Cerebellar nuclear complex (tissue), 1 donor: Measurements from ENCODE around the gene SUMF1.
"Not testable (repeated sequence)": the region's sequence is repeated elsewhere in the genome, so short reads cannot be mapped to it uniquely, and the experiment has no call there.

ENCODE experiments used
- DNase-seq, 2 experiments: peaks; one replicate each; lab custom pipeline; 2025; lab: John Stamatoyannopoulos, UW

SUMF1 gene

DNA sequence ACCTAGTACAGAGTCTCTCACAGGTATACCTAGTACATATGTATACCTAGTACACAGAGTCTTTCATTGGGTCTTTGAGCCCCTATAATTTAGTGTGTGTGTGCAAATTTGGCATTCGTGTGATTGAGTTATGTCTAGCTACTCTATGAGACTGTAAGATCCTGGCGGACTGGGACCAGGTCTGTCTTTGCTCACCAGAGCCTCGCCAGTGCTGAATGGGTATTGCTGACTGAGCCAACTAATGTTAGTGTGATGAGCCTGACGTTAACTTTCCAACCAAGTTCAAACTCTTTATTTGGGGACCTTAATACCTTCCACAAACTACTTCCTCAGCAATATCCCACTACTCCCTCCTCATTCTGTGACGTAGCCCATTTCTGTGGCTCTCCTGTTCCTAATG is 128.3 kb downstream of the SUMF1 start:
- no peak for DNase-seq

DNA sequence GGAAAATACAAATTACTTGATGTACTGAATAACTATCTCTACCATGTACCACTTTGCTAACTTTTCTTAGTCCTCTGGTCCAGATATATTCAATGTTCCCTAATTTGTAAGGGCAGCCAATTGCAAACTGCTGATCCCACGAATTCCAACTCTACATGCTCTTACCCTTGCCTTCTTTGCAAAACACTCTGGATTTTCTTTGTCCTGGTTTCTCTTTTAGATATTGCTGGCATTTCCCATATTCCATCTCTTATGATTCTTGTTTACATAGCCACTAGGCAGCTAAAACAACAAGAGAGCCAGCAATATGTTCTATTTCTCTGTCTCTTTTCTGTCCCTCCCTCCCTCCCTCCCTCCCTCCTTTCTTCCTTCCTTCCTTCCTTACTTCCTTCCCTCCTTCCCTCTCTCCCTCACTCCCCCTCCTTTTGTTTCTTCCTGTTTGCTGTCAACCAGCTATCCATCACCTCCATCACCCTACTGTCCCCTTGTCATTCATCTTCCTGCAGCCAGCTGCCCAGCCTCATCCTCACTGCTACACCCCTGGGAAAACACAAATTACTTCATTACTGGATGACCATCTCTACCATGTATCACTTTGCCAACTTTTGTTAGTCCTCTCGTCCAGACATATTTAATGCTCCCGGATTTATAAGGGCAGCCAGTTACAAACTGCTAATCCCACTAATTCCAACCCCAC is 130.1 kb downstream of the SUMF1 start:
- DNase-seq = no peak

DNA sequence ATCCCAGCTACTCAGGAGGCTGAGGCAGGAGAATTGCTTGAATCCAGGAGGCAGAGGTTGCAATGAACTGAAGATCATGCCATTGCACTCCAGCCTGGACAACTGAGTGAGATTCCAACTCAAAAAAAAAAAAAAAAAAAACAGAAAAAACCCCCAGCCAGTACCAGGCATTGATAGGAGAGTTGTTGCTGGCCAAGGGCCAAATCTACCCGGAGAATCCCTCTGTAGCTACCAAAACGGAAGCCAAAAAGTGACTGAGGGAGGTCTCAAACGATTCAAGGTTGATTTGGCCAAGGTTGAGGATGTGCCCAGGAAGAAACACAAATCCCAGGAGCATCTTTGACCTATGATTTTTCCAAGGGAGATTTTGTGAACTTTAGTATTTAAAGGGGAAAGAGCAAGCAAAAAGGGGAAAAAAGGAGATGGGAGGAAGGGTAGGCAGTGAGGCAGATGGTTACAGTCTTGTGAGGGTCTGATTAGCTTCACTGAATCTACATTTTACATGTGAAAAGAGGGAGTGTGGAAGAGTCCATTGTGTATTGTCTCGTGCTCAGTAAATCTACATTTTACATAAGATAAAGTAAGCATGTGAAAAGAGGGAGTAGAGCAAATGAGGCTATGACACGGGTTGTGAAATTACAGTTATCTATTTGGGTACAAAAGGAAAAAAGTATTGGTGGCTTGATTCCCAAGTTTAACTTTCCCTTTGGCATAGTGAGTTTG is 131.1 kb downstream of the SUMF1 start:
- DNase-seq = no peak

DNA sequence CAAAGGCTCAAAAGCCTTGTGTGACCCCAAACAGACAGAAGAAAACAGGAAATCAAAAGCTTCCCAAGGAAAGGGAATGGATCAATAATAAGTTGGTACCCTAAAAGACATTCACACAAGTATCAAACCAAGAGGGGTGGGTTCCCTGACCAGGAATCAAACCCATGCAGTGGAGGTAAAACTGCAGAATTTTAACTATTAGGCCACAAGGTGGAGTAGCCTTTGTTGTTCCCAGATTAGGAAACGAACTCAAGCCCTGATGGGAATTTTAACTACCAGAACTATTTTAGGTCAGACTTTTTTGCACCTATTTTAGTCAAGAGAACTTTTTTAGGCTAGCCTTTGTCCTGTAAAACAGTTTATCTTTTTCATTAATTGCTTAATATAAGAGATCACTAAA is 132.5 kb downstream of the SUMF1 start:
- no peak for DNase-seq

DNA sequence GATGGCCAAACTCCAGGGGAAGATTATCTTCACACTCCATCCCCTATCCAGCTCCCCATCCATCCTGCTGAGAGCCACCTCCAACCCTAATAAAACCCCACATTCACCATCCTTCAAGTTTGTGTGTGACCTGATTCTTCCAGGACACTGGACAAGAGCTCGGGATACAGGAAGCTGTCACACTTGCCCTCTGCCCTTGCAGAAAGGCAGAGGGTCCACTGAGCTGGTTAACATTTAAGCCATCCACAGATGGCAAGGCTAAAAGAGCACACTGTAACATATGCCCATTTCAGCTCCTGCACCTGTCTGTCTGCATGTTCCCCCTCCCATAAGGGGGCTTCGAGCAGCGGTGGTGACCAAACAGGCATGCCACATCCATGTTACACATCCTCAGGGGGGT is 134.1 kb downstream of the SUMF1 start:
- no peak for DNase-seq

DNA sequence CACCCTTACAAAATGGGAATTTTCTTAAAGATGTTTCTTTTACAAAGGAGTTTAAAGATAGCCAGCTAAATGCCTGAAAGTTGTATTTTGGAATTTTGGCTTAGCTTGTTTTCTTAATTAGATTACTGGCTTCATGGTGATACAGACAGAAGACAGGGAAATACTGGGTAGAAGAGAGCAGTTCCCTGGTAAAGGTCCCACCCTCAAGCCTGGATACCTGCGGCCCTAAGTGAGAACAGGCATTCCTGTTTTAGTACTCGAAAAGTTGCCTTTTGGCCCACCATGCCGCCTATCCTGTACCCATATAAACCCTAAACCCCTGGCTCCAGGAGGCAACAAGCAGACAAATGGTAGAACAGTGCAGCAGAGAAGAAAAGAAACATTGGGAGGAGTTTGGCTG is 134.5 kb downstream of the SUMF1 start:
- DNase-seq = no peak

DNA sequence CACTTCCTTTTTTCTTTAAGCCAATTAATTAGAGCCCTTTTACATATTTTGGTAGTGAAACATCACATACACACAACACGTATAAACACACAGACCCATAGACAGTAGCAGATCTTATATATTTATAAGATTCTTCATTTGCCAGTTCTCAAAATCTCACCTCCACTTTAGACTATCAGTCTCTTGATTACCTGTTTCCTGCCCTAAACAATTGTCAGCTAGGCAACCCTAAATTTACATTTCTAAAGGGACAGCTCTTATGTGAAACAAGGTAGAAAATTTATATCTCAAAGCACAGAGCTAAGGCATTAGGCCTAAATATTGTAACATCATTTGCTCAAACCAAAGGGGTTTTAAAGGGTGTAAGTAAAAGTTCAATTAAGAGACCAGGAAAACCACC is 135.0 kb downstream of the SUMF1 start:
- DNase-seq = no peak

DNA sequence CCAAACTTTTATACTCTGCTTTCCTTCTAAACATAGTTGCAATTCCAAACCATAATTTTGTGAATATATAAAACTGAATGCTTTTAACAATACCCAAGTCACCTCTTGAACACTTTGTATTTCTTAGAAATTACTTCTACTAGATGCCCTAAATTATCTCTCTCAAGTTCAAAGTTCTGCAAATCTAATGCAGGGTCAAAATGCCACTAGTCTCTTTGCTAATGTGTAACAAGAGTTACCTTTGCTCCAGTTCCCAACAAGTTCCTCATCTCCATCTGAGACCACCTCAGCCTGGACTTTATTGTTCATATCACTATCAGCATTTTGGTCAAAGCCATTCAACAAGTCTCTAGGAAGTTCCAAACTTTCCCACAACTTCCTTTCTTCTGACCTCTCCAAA is 137.3 kb downstream of the SUMF1 start:
- DNase-seq = not testable (repeated sequence)

DNA sequence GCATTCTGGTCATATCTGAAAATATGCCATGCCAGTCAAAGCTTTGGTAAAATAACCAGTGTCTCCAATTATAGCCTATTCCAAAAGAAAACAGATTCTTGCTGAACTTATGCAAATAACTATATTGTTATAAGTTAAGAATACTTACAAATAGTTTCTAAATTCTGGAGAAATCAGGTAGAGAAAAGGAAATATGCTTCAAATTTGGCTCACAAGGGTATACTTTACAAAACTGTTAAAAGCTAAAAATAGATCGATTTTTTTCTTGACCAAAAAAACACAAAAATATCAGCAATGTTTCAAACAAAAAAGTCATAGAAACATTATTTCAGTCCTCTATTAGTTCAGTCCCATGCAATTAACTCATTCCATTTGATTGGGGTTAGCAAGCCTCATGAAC is 140.2 kb downstream of the SUMF1 start:
- no peak for DNase-seq

DNA sequence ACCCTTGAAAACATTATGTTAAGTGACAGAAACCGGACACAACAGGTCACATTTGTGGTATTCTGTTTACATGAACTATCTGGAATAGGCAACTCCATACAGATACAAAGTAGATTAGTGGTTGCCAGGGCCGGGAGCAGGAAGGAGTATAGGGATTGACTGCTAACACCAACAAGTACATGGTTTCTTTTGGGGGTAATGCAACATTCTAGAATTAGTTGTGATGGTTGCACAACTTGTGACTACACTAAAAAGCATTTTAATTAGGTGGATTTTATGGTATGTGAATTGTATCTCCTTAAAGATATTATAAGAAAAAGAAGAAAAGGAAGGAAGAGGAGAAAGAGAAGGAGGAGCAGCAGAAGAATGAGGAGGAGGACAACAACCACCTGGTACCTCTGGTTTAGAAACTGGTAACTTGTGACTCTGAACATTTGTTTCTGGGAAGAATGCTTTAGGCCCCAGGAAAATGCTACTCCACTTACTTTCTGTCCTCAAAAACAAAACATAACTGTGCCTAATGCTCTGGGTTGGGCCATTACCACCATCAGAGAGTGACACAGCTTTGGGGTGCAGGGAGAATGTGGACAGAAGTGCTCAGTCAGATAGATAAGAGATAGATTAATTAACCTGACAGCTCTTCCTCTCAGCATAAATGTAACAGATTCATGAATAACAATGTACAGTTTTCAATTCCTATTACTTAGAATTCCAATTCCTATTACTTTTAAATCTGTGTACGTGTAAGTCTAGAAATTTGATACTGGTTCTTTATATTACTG is 143.6 kb downstream of the SUMF1 start:
- no peak for DNase-seq

DNA sequence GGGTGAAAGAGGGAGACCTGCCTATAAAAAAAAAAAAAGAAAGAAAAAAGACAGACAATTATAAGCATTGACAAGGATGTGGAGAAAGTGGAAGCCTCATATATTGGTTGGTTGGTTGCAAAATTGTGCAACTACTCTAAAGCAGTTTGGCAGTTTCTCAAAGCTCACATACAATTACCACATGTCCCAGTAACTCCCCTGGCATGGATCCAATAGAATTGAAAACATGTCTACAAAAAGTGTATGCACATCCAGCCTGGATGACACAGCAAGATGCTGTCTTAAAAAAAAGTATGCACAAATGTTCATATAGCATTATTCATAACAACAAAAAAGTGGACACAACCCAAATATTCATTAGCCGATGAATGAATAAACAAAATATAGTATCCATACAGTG is 144.4 kb downstream of the SUMF1 start:
- DNase-seq = no peak

DNA sequence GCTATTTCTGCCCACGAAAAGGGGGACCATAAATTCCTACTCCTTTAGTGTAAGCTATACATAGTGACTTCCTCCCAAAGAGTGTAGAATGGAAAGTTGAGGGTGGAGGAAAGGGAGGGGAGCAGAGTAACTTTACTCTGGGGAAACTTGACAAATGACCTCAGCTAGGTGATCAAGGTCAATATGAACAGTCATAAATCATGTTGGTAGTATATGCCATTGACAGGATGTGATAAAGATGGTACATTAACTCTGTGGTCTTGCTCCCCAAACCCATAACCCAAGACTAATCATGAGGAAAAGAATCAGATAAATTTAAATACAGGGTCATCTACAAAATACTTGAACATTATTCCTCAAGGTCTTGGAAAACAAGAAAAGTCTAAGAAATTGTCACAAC is 145.3 kb downstream of the SUMF1 start:
- no peak for DNase-seq

DNA sequence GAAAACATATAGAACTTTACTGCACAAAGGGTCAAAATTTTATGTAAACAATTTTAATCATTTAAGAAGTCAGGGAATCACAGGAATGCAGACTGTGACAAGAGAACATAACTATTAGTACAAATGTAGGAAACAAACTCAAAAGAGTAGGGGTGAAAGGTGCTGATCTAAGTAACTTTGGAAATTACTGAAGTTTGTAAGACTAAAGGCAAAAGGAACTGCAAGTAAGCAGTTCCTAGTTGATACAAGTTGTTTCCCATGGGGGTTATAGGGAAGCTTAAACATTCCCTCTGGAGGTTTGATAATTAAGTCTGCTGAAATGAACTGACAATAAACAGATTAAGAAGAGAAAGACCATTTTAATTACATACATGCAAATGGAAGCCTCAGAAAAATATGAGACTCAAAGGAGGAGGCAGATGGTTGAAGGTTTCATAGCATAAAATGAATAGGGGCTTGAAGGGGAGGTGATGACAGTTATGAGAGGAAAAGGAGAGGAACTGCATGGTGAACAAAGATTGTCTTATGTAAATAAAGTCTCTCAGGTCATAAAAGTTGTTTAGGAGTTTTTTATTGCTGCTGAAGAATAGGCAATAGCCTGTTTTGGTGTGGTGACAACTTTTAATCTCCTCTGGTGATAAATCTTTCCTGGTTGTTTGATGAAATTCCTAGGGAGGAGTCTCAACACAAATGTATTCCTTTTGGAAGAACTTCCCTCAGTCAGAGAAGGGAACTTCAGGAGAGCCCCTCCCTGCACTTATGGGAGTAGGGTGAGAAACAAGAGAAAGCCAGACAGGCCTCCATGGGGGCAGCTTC is 146.8 kb downstream of the SUMF1 start:
- no peak for DNase-seq

DNA sequence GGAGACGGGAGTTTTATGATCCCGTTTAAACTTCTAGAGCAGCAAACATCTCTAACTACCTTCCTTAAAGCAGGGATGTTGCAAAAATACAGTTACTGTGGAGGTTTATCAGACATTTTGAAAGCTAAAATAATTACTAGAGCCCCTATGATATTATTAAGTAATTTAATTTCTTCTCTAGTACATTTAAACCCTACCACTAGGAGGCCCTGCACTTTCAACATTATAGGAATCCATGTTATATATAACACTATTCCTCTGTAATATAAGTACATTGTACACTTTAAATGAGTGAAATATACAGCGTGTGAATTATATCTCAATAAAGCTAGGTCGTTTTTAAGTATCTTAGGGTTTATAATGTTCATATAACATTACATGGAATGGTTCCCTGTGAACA is 152.4 kb downstream of the SUMF1 start:
- DNase-seq = no peak

DNA sequence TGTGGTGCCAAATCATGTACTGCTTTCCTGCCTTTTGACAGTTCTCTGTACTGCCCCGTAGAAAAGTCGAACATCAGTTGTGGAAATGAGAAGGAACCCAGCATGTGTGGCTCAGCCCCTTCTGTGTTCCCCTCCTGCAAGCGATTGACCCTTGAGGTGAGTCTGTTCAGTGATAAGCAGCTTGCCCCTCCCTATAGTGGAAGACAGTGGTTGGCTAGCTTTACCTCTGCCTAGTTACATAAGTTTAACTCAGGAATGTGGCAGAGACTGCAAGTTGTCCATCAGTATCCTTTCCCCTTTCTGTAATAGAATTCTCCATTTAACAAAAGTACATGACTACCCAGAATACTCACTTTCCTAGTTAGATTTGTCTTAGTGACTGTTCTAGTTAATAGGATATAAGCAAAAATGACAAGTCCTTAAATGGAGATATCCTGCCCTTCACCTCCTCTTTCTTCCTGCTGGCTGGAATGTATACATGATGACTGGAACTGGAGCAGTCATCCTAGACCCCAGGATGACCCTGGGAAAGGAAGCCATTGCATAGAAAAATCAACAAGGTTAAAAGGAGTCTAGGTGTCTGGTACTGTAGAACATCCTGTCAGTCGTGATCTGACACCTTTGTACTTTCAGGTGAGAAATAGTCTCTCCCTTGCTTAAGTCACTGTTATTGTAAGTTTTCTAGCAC is 153.3 kb downstream of the SUMF1 start:
- DNase-seq = no peak

DNA sequence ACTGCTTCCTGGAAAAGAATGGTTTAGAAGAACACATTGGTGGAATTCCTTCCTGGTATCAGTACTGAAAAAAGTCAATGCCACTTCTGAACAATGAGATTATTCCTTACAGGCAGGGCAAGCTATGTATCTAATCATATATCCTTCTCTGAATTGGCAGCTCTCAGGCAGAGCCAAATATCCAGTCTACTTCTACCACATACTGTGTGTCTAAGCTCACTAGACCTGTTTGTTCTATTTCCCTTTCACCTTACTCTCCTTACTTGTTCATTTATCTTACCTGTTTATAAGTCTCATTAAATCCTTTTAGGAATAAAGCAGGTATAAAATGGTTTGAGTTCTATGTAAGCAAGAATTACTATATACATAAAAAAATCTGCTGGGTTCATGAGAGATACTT is 155.6 kb downstream of the SUMF1 start:
- DNase-seq = no peak
